ENCODE measurements around the gene KCNH1.

KCNH1 gene

GRCh38 chr1:211133836-211134669 lies at the start of gene KCNH1:
KCNH1 (minus strand) TSS chr1:211134148; CDS start chr1:211133945, 203 bp downstream.
- TF ChIP-seq CTCF (IDR thresholded peaks at IDR 0.05; ENCODE audit: low read depth, low read length): peak; percentile 63
- peak; percentile 28 for DNase-seq (ENCODE audit: extremely low read depth, low read depth)

GRCh38 chr1:211182746-211183145 lies 48.8 kb upstream of the KCNH1 start:
- TF ChIP-seq CTCF (IDR thresholded peaks at IDR 0.05; ENCODE audit: low read depth, low read length): no peak
- DNase-seq (ENCODE audit: extremely low read depth, low read depth): no peak

- no peak for DNase-seq (ENCODE audit: extremely low read depth, low read depth)
- TF ChIP-seq CTCF (IDR thresholded peaks at IDR 0.05; ENCODE audit: low read depth, low read length): no peak
These were observed 40.4 kb upstream of the KCNH1 start for GRCh38 chr1:211174375-211174774.

- no peak for DNase-seq (ENCODE audit: extremely low read depth, low read depth)
- no peak for TF ChIP-seq CTCF (IDR thresholded peaks at IDR 0.05; ENCODE audit: low read depth, low read length)
These were observed 38.7 kb upstream of the KCNH1 start for GRCh38 chr1:211172657-211173056.

- DNase-seq (ENCODE audit: extremely low read depth, low read depth): no peak
- TF ChIP-seq CTCF (IDR thresholded peaks at IDR 0.05; ENCODE audit: low read depth, low read length): no peak
These were observed 35.4 kb upstream of the KCNH1 start for GRCh38 chr1:211169353-211169752.

GRCh38 chr1:211158866-211159265 lies 24.9 kb upstream of the KCNH1 start:
- no peak for DNase-seq (ENCODE audit: extremely low read depth, low read depth)
- TF ChIP-seq CTCF (IDR thresholded peaks at IDR 0.05; ENCODE audit: low read depth, low read length): no peak

GRCh38 chr1:211155040-211155439 lies 21.1 kb upstream of the KCNH1 start:
- DNase-seq (ENCODE audit: extremely low read depth, low read depth): no peak
- TF ChIP-seq CTCF (IDR thresholded peaks at IDR 0.05; ENCODE audit: low read depth, low read length): no peak

All from AG09319 (cell line).